HFFc6 (cell line): ENCODE data around the gene SMIM13. TPM values are rescaled to one million over a fixed set of nuclear protein-coding genes. Genes with fewer than 3 reads are reported as not detected.

Experiments
- DNase-seq: peaks from one replicate; pipeline ENCODE4 v3.0.0-alpha.2; 2018
- H3K27ac Mint-ChIP-seq: 2 replicates; pipeline ENCODE4 v1.8.0; 2020; ENCODE audit warnings: mild to moderate bottlenecking, mixed read lengths
- H3K27me3 Mint-ChIP-seq: 2 replicates; pipeline ENCODE4 v1.8.0; 2021; ENCODE audit warnings: mild to moderate bottlenecking, moderate library complexity, mixed read lengths; ENCODE audit not compliant: insufficient read depth
- H3K36me3 Mint-ChIP-seq: 2 replicates; pipeline ENCODE4 v1.8.0; 2021; ENCODE audit warnings: low read depth, mixed read lengths
- H3K4me1 Mint-ChIP-seq: 2 replicates; pipeline ENCODE4 v1.8.0; 2020; ENCODE audit warnings: low read depth, mixed read lengths
- H3K4me3 Mint-ChIP-seq: 2 replicates; pipeline ENCODE4 v1.8.0; 2020; ENCODE audit warnings: mild to moderate bottlenecking, moderate library complexity, mixed read lengths
- H3K9me3 Mint-ChIP-seq: 2 replicates; pipeline ENCODE4 v1.8.0; 2020; ENCODE audit warnings: mild to moderate bottlenecking, mixed read lengths
- CTCF ChIP-seq: fragments of 200-600 bp; sonication (generic); IDR thresholded peaks from 2 replicates; pipeline ENCODE4 v1.5.0; 2021; ENCODE audit warnings: antibody characterized with exemption, mild to moderate bottlenecking
- total RNA-seq, 6 experiments: library from RNA; stranded (reverse); fragmentation: NEBNext Ultra II Directional; extraction: Animal tissue kit (Norgen Biotek cat#: 25700); gene quantifications; 2 replicates in 1 of 6; 3 replicates in 5 of 6; pipeline ENCODE4 v1.2.3, GENCODE V29; 2021

The SMIM13 gene
- total RNA-seq, 6 experiments from 2014 or later = 11.9 to 16.5 (median 13.3) TPM

GRCh38 chr6:11126876-11127275 is 33.2 kb downstream of the SMIM13 start:
- peaks cover 34% of the 10 kb centered on the region for H3K4me1 Mint-ChIP-seq
- H3K9me3 Mint-ChIP-seq = no peaks in the 10 kb centered on the region
- H3K27me3 Mint-ChIP-seq = peaks cover 1% of the 10 kb centered on the region; the same call in 1 of the 2 replicates
- peaks cover 12% of the 10 kb centered on the region; the same call in 1 of the 2 replicates for H3K36me3 Mint-ChIP-seq
- H3K27ac Mint-ChIP-seq = no peak overlapping the region
- H3K4me3 Mint-ChIP-seq = no peak overlapping the region
- no peak for TF ChIP-seq CTCF
- no peak for DNase-seq

- no peak for TF ChIP-seq CTCF
- no peak for DNase-seq
- H3K36me3 Mint-ChIP-seq = peaks cover 12% of the 10 kb centered on the region; the same call in 1 of the 2 replicates
- no peak overlapping the region for H3K27ac Mint-ChIP-seq
- H3K4me3 Mint-ChIP-seq = no peak overlapping the region
- H3K4me1 Mint-ChIP-seq = peaks cover 43% of the 10 kb centered on the region
- no peaks in the 10 kb centered on the region for H3K9me3 Mint-ChIP-seq
- peaks cover 1% of the 10 kb centered on the region; the same call in 1 of the 2 replicates for H3K27me3 Mint-ChIP-seq
Observed at GRCh38 chr6:11128608-11129007, 35.0 kb downstream of the SMIM13 start.

GRCh38 chr6:11129908-11130565 is 36.4 kb downstream of the SMIM13 start:
- Mint-ChIP-seq H3K4me1 (peaks cover 43% of the 10 kb centered on the region), H3K27me3 (no peaks in the 10 kb centered on the region), H3K9me3 (no peaks in the 10 kb centered on the region), H3K36me3 (peaks cover 21% of the 10 kb centered on the region), H3K27ac (no peak overlapping the region), H3K4me3 (no peak overlapping the region)
- DNase-seq = no peak
- TF ChIP-seq CTCF = no peak

GRCh38 chr6:11130605-11131004 is 37.0 kb downstream of the SMIM13 start:
- Mint-ChIP-seq H3K27me3 (no peaks in the 10 kb centered on the region), H3K36me3 (peaks cover 25% of the 10 kb centered on the region), H3K9me3 (no peaks in the 10 kb centered on the region), H3K4me3 (no peak overlapping the region), H3K27ac (no peak overlapping the region), H3K4me1 (peaks cover 43% of the 10 kb centered on the region)
- no peak for TF ChIP-seq CTCF
- no peak for DNase-seq

- H3K9me3 Mint-ChIP-seq = no peaks in the 10 kb centered on the region
- H3K4me3 Mint-ChIP-seq = no peak overlapping the region
- no peak for TF ChIP-seq CTCF
- H3K36me3 Mint-ChIP-seq = peaks cover 20% of the 10 kb centered on the region
- no peak overlapping the region for H3K27ac Mint-ChIP-seq
- no peaks in the 10 kb centered on the region for H3K27me3 Mint-ChIP-seq
- no peak for DNase-seq
- peaks cover 42% of the 10 kb centered on the region for H3K4me1 Mint-ChIP-seq
Observed at GRCh38 chr6:11132194-11132888, 38.7 kb downstream of the SMIM13 start.
